Middle frontal gyrus (tissue), 1 donor: Measurements from ENCODE around the gene MPP2.
"Not testable (repeated sequence)": the region's sequence is repeated elsewhere in the genome, so short reads cannot be mapped to it uniquely, and the experiment has no call there.

Source experiments
- DNase-seq: peaks from one replicate; pipeline ENCODE4 v3.0.0-alpha.2; 2015; ENCODE audit warnings: low spot score; ENCODE audit errors: extremely low spot score

The MPP2 gene

DNA sequence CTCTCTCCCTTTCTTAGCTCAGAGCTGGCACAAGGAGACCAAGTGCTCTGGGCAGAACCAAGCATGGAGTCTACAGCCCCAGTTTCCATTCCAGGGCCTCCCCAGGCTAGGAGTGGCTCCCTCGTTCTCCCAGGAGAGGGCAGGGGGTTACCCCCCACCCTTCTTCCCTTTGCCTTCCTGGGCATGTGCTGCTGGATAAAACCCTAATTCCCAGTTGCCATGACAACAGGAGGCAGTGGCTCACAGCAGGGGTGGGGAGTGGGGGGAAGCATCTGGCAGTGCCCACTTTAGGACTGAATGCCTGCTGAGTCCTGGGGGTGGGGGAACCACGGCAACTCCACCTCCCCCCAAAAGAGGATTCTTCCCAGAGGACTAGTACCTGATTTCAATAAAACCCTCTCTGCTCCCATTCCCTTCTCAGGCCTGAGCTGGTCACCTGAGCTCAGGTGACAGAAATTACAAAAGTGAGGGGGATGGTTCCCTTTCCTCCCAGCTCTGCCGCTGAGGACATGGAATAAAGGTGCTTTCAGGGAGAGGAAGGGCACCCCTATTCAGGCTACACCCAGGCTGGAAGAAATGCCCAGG, 1.8 kb downstream of the MPP2 start:
- DNase-seq: no peak

DNA sequence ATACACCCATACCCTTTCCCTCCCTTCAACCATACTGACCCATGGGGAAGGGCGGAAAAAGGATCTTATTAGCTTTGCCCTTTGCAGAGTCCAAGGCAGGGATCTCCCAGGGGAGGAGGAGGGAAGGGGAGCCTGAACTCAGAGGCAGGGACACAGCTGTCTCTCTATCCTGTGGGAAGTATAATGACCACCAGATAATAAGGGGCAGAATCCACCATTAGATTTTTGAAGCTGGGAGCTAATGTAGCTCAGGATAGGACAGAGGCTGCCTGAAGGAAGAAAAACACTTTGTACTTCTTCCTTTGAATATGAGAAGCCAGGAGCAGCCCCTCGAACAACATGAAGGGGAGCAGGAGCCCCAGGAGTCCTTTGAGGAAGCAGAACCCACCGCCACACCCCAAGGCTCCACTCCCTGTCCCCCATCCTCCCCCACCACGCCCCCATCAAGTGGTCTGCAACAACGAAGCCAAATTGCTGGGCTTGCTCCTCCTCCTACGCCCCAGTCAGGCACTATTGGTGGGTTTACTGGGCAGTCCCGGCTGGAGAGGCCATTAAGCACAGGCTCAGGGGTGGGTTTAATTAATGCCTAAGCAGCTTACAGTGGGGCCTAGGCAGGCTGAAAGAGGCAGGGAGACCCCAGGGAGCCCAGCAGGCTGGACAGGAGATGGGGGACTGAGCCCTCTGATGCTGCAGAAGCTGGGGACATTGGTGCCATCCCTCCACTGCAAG, 5.3 kb downstream of the MPP2 start:
- no peak for DNase-seq

DNA sequence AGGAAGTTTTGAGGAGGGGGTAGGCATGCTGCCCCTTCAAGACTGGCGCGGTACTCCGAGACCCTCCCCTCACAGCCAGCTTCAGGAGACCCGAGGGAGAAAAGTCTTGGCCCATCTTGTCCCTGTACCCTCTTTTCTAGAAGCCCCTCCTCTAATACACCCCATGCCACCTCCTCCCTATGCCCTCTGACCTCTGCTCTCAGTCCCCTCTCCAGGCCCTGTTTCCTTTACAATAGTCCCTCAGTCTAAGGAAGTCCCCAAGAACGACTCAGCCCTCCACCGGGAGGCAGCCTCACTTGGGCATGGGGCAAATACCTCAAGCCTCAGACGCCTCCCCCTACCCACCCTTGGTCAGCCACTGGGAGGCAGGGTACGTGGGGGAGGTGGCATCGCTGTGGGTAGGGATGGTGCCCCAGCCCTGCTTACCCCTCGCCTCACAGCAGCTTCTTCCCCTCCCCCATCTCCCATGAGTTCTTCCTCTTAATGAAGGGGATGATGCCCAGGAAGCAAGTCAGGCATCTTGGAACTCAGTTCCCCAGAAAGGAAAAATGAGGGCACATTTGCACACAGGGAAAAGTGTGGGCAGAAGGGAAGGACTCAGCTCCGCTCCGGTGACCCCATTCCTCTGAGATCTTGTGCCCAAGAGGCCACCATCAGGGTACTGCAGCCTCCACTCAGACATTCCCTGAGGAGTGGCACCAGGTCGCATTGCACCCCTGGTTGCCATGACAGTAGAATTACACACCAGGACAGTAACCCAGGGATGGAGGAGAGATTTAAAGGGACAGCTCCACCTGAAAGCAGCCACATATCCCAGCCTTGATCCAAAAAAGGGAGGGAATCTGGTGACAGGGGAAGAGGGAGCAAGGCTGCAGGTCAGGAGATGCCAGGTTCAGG, 6.2 kb downstream of the MPP2 start:
- no peak for DNase-seq

DNA sequence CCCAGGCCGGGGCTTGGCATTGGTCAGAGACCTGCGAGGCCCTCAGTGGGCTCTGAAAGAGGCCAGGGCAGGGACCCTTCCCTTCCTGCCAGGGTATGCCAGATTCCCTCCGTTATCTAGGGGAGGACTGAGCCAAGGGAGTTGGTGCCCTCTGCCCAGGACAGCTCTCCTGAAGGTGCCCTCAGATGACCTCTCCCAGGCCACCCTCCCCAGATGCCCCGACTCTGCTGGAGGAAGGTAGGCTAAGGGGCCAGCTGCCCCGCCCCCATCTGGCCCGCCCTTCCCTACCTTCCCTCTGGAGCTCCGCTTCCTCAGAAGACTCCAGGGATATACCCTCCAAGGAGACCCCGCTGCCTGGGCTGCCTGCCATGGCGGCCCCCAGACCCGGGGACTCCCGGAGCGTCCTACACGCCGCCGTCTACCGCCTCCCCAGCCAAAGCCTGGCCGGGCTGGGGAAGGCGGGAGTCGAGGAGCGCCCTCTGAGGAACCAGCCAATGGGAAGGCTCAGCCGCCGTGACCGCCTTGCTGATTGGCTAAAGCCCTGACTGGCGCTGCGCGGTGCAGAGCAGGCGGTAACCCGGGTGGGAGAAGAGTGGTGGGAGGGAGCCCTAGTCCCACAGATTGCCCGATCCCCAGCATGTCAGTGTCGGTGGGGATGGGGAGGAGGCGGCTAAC, 7.0 kb downstream of the MPP2 start:
- peak; percentile 84 for DNase-seq

DNA sequence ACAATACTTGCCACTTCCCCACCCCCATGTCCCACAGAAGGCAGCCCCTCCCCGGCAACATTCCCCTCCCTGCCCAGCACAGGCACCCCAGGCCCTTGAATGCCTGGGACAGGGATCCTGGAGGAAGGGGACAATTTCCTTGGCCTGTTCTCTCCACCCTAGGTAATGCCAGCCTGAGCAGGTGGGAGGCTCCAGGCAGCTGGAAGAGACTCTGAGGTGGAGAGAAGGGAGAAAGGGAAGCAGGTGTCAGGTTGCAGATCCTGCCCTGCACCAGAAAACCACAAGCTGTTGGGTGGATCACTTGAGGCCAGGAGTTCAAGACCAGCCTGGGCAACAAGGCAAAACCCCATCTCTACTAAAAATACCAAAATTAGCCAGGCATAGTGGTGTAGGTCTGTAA, 8.9 kb downstream of the MPP2 start:
- no peak for DNase-seq

- DNase-seq: no peak
Measured at GRCh38 chr17:43897831-43898230, 9.5 kb downstream of the MPP2 start.

- DNase-seq: not testable (repeated sequence)
Measured at GRCh38 chr17:43894494-43894893, 12.8 kb downstream of the MPP2 start.

GRCh38 chr17:43892647-43892952, 14.7 kb downstream of the MPP2 start:
- DNase-seq: no peak

DNA sequence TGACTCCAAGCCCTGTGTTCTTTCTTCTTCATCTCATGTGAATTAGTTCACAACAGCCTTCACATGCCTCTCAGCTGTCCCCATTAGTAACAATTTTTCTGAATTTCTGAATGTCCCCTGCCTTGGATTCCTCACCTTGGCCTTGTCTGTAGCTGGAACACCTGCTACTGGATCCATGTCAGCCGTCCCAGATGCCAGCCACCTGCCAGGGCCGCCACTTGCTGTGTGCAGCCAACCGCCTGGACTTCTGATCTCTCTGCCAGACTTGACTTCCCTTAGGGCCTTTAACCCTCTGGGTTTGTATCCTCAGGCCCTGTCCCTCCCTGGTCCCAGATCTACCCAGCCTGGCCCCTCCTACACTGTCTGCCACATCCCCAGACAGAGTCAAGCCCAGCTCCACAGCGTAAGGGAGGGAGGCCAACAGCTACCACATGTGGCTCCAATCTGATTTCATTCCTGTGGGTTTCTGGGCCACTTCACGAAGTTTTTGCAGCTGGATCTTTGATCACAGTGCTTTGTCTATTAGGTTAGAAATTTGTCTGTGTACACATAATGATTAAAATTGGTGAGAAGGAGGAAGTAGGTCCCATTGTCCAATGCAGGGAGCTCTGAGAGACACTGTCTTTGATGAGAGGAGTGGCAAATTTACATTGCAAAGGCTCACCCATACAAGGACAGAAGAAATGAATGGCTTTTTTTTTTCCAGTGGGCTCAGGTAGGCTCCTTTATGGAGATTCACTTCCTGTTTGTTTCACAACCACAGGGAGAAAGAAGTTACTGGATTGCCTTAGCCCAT, 15.3 kb downstream of the MPP2 start:
- DNase-seq: no peak

GRCh38 chr17:43890240-43890639, 17.1 kb downstream of the MPP2 start:
- no peak for DNase-seq

- no peak for DNase-seq
Measured at GRCh38 chr17:43888548-43888947, 18.8 kb downstream of the MPP2 start.

DNA sequence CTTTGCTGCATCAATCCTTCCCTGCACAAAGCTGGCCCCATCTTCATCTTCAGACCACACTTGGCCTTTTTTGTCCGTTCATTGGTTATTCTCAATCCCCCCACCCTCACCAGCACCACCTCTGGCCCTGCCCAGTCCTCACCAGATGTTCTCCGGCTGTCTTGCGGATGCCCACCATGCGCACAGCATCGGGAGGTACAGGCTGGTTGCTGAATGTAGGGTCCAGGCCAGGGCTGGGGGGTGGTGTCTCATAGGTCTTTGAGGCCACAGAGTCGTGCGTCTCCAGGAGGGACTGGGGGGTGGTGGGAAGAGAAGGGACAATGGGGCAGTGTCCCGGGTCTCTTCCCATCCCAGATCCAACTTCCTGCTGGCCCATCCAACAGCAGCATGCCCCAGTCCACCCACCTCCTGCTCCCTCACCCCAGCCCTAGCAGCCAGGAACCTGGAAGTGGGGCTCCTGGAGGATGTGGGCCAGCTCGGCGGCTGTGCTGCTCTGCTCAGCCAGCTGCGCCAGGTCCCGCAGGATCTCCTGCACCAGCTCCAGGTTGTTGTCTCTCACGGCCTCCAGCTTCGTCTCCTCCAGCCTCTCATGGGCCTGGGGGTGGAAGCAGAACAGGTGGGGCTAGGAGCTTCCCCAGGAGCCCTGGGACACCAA, 24.4 kb downstream of the MPP2 start:
- DNase-seq: no peak

GRCh38 chr17:43881758-43882505, 25.4 kb downstream of the MPP2 start:
- DNase-seq: no peak

DNA sequence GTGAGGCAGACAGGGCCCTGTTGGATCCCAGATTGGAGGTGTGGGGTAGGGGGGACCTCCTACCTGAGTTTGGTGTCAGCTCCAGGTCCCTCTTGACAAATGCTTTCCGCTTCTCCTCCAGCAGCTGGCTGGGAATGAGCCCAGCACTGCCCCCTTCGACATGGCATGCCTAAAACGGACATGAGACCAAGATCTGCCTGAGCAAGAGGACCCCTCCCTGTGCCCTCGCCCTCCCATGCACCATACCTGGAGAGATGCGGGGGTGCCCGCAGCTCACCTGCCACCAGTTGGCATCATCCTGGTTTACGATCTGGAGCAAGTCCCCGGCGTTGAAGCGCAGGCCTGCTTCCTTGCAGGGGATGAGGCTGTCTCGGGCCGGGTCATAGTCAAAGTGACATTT, 26.2 kb downstream of the MPP2 start:
- DNase-seq: no peak

DNA sequence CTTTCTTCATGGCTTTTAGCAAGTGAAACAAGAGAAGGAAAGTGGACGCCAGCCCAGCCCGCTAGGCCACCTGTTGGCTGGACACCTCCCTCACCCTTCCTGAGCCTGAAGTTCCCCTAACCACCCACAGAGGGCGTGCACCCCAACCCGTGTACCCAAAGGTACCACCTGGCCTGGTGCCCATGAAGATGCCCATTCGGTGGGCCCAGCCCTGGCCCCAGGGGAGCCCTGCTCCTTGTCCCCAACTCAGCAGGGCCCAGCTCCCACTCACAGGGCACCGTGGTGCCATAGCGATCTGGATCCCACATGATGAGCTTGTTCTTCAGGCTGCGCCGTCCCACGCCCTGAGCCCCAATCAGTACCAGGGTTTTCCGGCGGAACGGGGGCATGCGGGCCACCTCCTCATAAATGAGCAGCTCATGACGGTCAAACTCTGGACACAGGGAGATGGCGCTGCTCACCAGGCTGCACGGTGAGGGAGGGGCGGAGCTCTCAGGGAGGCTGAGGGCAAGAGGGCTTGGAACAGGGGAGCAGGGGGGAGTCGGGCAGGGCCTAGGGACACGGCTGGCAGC, 26.8 kb downstream of the MPP2 start:
- no peak for DNase-seq

DNA sequence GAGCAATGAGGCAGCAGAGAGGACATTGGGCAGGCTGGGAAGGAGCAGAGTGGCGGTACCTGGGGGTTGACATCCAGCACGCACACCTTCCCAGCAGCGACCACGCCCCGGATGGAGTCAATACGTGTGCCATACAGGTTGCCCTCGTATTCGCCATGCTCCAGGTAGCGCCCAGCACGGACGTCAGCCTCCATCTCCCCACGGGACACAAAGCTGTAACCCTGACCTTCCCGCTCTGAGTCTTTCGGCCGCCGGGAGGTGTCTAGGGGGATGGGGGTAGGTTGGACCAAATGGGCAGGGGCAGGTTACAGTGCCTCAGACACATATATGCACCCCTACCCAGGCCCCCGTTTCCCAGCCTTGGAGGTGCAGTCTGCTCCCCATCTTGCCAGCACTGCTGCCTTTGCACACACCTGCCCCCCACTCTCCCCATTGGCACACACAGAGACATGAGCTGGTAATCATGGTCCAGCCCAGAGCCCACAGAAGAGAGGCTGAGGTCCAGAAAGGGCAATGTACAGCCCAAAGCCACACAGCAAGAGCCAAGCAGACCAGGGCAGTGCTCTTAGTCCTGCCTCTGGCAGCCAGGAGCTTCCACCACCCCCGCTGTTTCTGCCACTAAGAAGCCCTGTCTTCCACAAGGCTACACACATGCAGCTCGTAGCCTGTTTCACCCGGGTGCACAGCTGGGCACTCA, 27.5 kb downstream of the MPP2 start:
- DNase-seq: no peak

GRCh38 chr17:43878260-43879175, 28.8 kb downstream of the MPP2 start:
- peak; percentile 37 for DNase-seq
